IPS-18c (cell line): ENCODE measurements around the gene NIPAL3.
"Not testable (repeated sequence)": the region's sequence is repeated elsewhere in the genome, so short reads cannot be mapped to it uniquely, and the experiment has no call there.

ENCODE experiments used
- H3K4me3 ChIP-seq: 2 replicates; pipeline ENCODE4 v1.7.0; 2013; ENCODE audit warnings: low read depth, mild to moderate bottlenecking, low read length, moderate library complexity; ENCODE audit not compliant: insufficient read depth
- H3K9me3 ChIP-seq: one replicate; pipeline ENCODE4 v1.6.1; 2013; ENCODE audit warnings: mild to moderate bottlenecking, low read length, moderate library complexity; ENCODE audit not compliant: control insufficient read depth, insufficient read depth

The NIPAL3 gene

DNA sequence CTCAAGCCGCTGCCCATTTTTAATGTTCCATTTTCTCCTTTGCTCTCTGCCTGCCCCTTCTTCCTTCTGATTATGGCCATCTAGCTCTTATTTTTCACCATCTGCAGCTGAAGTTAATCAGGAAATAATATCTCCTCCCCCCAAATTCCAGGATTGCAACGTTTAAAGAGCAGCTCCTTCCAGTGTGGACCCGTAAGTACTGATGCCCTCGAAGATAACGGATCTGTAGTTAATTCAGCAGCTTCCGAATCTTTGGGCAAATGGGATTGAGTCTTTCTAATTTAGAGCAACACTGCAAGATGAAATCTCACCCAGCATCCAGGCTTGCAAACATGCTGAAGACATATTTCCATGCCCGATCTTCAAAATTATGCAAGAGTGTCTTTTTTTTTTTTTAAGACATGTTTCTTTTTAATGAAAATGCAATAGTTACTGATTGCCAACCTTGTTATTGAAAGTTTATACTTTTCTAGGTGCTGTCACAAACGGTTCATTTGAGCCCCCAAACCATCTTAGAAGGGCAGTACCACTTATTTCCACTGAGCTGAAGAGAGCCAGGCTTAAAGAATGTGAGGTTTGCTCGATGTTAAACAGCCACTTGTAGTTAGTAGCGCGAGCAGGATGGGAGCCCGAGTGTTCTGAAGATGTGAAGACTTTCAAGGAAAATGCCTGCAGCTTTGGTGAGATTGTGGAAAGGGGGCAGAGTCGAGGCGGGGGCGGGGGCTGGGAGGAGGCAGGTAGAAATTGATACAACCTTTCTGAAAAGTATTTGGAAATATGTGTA is 76.2 kb downstream of the NIPAL3 start:
- H3K9me3 ChIP-seq = peaks cover 7% of the 10 kb centered on the region

GRCh38 chr1:24492935-24493334 is 77.3 kb downstream of the NIPAL3 start:
- not testable (repeated sequence) for H3K4me3 ChIP-seq, H3K9me3 ChIP-seq

More for the DNA sequence above, 76.2 kb downstream of the NIPAL3 start:
- no peak overlapping the region for H3K4me3 ChIP-seq

GRCh38 chr1:24493785-24494184 is 78.2 kb downstream of the NIPAL3 start:
- peaks cover 7% of the 10 kb centered on the region for H3K9me3 ChIP-seq
- no peak overlapping the region for H3K4me3 ChIP-seq

DNA sequence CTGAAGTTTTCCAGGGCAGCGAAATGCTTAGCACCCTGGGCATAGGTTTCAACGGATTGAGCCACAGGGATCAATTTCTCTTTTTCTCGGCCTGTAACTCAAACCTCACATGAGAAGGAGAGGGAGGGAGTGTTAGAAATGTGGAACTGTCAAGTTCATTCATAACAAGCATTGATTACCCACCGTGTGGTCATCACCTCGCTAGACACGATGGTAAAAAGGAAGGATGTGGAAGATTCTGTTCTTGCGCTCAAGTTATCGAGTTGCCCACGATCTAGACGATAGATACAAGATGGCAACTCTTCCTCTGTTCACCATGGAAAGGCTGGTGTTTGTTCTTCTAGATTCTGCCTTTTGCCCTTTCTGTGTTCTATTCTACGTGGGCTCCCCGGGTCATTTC is 83.0 kb downstream of the NIPAL3 start:
- no peak overlapping the region for H3K4me3 ChIP-seq
- H3K9me3 ChIP-seq = no peaks in the 10 kb centered on the region

DNA sequence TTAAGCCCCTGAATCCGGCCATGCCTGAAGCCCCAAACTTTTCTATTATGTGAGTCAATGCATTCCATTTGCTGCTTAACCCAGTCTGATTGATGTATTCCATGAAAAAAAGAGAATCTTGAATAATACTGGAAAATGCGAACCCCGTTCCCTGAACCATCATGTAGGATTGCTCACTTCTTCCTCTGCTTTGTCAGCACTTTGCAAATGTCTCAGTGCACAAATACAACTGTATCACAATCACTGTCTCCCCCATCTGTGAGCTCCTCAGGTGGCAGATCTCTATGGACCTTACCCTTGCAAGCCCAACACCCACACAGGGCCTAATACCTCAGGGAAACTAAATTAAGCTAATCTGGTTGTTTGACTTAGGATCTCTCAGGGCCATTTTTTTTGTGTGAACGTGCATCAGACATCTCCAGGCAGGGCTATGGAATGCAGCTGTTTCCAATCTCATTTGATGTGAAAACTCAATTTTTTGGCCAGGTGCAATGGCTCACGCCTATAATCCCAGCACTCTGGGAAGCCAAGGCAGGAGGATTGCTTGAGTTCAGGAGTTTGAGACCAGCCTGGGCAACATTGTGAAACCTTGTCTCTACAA is 84.9 kb downstream of the NIPAL3 start:
- Histone ChIP-seq H3K4me3 (no peak overlapping the region), H3K9me3 (no peaks in the 10 kb centered on the region)

GRCh38 chr1:24501371-24502064 is 85.9 kb downstream of the NIPAL3 start:
- H3K4me3 ChIP-seq = peak overlapping the region; percentile 75; the same call in 1 of the 2 replicates
- no peaks in the 10 kb centered on the region for H3K9me3 ChIP-seq

GRCh38 chr1:24502065-24502708 is 86.6 kb downstream of the NIPAL3 start:
- Histone ChIP-seq H3K9me3 (no peaks in the 10 kb centered on the region), H3K4me3 (peak overlapping the region; percentile 75)

- Histone ChIP-seq H3K4me3 (peak within 1 kb of the TSS; percentile 75), H3K9me3 (no peaks in the 10 kb centered on the region)
Measured at GRCh38 chr1:24502709-24503058, 87.1 kb downstream of the NIPAL3 start, which contains the start of gene RCAN3. RCAN3 (plus strand) TSS chr1:24502836; CDS start chr1:24514373, 11,537 bp downstream.

GRCh38 chr1:24503059-24503751 is 87.6 kb downstream of the NIPAL3 start:
- H3K9me3 ChIP-seq = no peaks in the 10 kb centered on the region
- H3K4me3 ChIP-seq = peak overlapping the region; percentile 69

GRCh38 chr1:24503870-24504523 is 88.4 kb downstream of the NIPAL3 start:
- peak overlapping the region; percentile 69 for H3K4me3 ChIP-seq
- H3K9me3 ChIP-seq = no peaks in the 10 kb centered on the region

DNA sequence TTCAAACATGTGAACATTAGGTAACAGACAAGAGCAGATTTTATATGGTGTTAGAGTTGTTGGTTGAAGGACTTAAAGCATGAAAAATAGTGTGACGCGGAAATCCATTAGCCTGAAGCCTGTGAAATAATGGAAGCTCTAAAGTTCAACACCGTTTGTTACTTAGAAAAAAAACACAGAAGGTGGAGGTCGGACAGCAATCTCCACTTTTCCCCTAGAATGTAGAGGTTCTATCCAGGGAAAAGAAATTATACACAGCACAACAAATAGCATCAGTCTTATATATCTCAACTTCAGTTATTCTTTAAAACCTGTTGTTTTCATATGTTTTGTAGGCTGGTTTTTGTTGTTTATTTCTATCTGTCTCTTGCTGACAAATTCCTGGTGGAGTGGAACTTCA is 89.0 kb downstream of the NIPAL3 start:
- no peak overlapping the region for H3K4me3 ChIP-seq
- H3K9me3 ChIP-seq = no peaks in the 10 kb centered on the region

- H3K4me3 ChIP-seq = no peak overlapping the region
- no peaks in the 10 kb centered on the region for H3K9me3 ChIP-seq
Measured at GRCh38 chr1:24505816-24506215, 90.2 kb downstream of the NIPAL3 start.

DNA sequence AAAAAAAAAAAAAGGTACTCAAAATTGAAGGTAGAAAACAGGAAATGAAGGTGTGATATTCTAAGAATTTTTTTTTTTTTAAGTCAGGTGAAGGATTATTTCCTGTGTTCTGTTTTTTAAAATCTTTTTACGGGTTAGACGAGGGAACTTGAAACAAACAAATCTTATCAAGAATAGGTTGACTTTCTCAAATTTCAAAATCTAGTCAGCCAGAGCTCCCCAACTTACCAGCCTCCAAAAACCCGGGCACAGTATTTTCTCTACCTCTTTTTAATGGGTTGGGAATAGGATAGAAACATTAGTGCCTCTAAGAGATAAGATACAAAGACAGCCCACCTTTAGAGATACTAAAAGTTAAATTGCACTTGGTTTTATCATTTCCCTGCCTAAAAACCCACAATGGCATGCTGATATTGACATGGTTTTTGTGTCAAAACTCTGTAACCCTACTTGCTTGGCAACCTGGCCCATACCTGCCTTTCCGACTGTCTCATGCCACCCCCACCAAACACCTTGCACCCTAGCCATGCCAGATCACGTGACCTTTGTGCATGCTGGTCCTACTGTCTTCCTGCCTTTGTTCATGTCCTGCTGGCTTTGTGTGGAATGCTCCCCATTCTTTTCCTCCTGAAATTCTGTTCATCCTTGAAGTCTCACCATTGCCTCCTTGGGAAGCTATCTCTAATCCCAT is 91.2 kb downstream of the NIPAL3 start:
- Histone ChIP-seq H3K9me3 (no peaks in the 10 kb centered on the region), H3K4me3 (no peak overlapping the region)

- no peaks in the 10 kb centered on the region for H3K9me3 ChIP-seq
- H3K4me3 ChIP-seq = no peak overlapping the region
Measured at GRCh38 chr1:24507405-24507804, 91.8 kb downstream of the NIPAL3 start.

GRCh38 chr1:24508911-24509310 is 93.3 kb downstream of the NIPAL3 start:
- H3K9me3 ChIP-seq = no peaks in the 10 kb centered on the region
- no peak overlapping the region for H3K4me3 ChIP-seq

DNA sequence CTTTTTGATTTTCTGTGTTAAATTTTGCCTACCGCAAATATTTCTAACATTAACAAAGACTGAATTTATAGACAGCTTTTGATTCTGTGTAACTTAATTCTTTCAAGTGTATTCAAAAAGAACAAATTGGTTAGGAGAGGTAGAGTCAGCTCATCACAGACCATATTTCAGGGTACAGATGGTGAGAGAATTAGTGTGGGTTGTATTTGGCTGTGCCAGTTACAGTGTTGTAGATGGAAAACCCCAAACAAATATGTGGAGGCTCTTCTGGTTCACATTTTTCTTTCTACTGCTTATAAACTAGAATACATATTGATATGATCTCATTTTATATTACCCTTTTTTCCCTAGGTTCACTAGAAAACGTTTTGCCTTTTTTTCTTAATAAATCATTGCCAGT is 98.1 kb downstream of the NIPAL3 start:
- Histone ChIP-seq H3K4me3 (no peak overlapping the region), H3K9me3 (no peaks in the 10 kb centered on the region)
